ENCODE data around the gene IL17C. TPM values are rescaled to one million over a fixed set of nuclear protein-coding genes. Genes with fewer than 3 reads are reported as not detected.

IL17C gene
- total and polyA plus RNA-seq, 2 donors (not counting 3 experiments of a cell fraction or from before 2014, with no cell fraction given) = 0.17 TPM; not detected in 1

GRCh38 chr16:88593910-88594309 is 44.5 kb upstream of the IL17C start:
- no peaks in the 10 kb centered on the region for H3K27me3 ChIP-seq (ENCODE audit: control insufficient read depth in 2 of 2, insufficient read depth in 2 of 2, low read length in 2 of 2)
- dilution Hi-C loops (cut with MboI; ENCODE audit: extremely low pct_ligation_motif_present, low sequenced_read_pairs) = no loop called here
- no peak overlapping the region for H3K27ac ChIP-seq (ENCODE audit: insufficient read depth, low read depth, low read length)
- no peaks in the 10 kb centered on the region for H3K9me3 ChIP-seq (replicated peaks; ENCODE audit: control insufficient read depth, insufficient read depth, low read length)
- no peak for DNase-seq (ENCODE audit: low read depth, low spot score)
- H3K9me1 ChIP-seq (replicated peaks; ENCODE audit: control insufficient read depth, extremely low read depth, insufficient read depth, low read length) = no peaks in the 10 kb centered on the region
- H3K4me2 ChIP-seq (ENCODE audit: insufficient read depth, low read length) = no peak overlapping the region
- peaks cover 8% of the 10 kb centered on the region for H3K79me2 ChIP-seq (ENCODE audit: control insufficient read depth, insufficient read depth, low read length)
- no TSS peak for BruUV-seq (replicated peaks)
- peaks cover 5% of the 10 kb centered on the region for H3K4me1 ChIP-seq (ENCODE audit: control insufficient read depth, extremely low read depth, insufficient read depth, low read length)
- intact Hi-C loops (cut with micrococcal nuclease) = no loop called here
- TF ChIP-seq POLR2A (IDR thresholded peaks at IDR 0.05; ENCODE audit: low read depth, low read length) (no peak), CTCF (IDR thresholded peaks at IDR 0.05; ENCODE audit: extremely low read depth in 1 of 2, insufficient read depth in 1 of 2, low read depth in 1 of 2, low read length in 2 of 2) (no peak), FOS (IDR thresholded peaks at IDR 0.05; ENCODE audit: borderline replicate concordance, insufficient read depth, low read length) (no peak), JUN (IDR thresholded peaks at IDR 0.05; ENCODE audit: borderline replicate concordance, insufficient read depth, insufficient read length, low read depth) (no peak), POLR2AphosphoS5 (IDR thresholded peaks at IDR 0.05; ENCODE audit: insufficient read depth, low read depth, low read length) (no peak), GATA2 (IDR thresholded peaks at IDR 0.05; ENCODE audit: insufficient read depth, insufficient read length, low read depth, low read length) (no peak), EZH2 (IDR thresholded peaks at IDR 0.05; ENCODE audit: borderline replicate concordance, low read depth, low read length, severe bottlenecking) (no peak), MAX (IDR thresholded peaks at IDR 0.05; ENCODE audit: insufficient read depth, insufficient read length) (no peak), MYC (IDR thresholded peaks at IDR 0.05; ENCODE audit: low read depth, low read length) (no peak)
- H3K36me3 ChIP-seq (ENCODE audit: control insufficient read depth in 2 of 2, extremely low read depth in 1 of 2, insufficient read depth in 2 of 2, low read length in 2 of 2) = peaks cover 2 to 17% of the 10 kb centered on the region in 2 experiments
- FAIRE-seq = no peak
- no peak overlapping the region for H3K4me3 ChIP-seq (replicated peaks in 1 of 3; ENCODE audit: insufficient read depth in 1 of 3, low read depth in 1 of 3, low read length in 3 of 3)
- H4K20me1 ChIP-seq (replicated peaks; ENCODE audit: control insufficient read depth, extremely low read depth, insufficient read depth, low read length) = no peaks in the 10 kb centered on the region
- H3K9ac ChIP-seq (replicated peaks; ENCODE audit: extremely low read depth, insufficient read depth, low read length) = no peak overlapping the region
- CTCF ChIA-PET = no interaction called here
- POLR2A ChIA-PET = no interaction called here
- H2AFZ ChIP-seq (ENCODE audit: low read depth, low read length) = no peak overlapping the region

Data from endothelial cell of umbilical vein (primary cell).